OCI-LY3 (cell line): ENCODE results near the gene MAPKBP1.

Experiments used
- H2AFZ ChIP-seq: fragments of 200-600, 300-600 bp; shearing (Covaris generic); 2 replicates; pipeline ENCODE4 v1.6.0; 2014; ENCODE audit warnings: antibody characterized with exemption, low read depth, low read length
- H3K27ac ChIP-seq: fragments of 200-600, 300-600 bp; sonication (generic); 2 replicates; pipeline ENCODE4 v1.5.1; 2014; ENCODE audit warnings: mild to moderate bottlenecking, low read length, moderate library complexity, mixed read lengths
- H3K27me3 ChIP-seq: fragments of 200-600, 300-600 bp; sonication (generic); 2 replicates; pipeline ENCODE4 v1.6.1; 2014; ENCODE audit warnings: low read depth, low read length, mixed read lengths
- H3K36me3 ChIP-seq: fragments of 200-600, 300-600 bp; sonication (generic); replicated peaks from 2 replicates; pipeline ENCODE3; 2014; ENCODE audit warnings: low read depth, low read length, mixed read lengths
- H3K4me1 ChIP-seq: fragments of 300-600, 200-600 bp; sonication (generic); 2 replicates; pipeline ENCODE4 v1.6.1; 2014; ENCODE audit warnings: low read length, mixed read lengths
- H3K4me2 ChIP-seq: fragments of 200-600, 300-600 bp; sonication (generic); 2 replicates; pipeline ENCODE4 v1.6.1; 2014; ENCODE audit warnings: low read length, mixed read lengths
- H3K4me3 ChIP-seq: fragments of 300-600, 200-600 bp; sonication (generic); 2 replicates; pipeline ENCODE4 v1.5.1; 2014; ENCODE audit warnings: antibody characterized with exemption, mild to moderate bottlenecking, low read length, moderate library complexity
- H3K79me2 ChIP-seq: fragments of 300-600, 200-600 bp; shearing (Covaris generic); 2 replicates; pipeline ENCODE4 v1.6.1; 2014; ENCODE audit warnings: mild to moderate bottlenecking, low read length, mixed read lengths
- H3K9ac ChIP-seq: fragments of 300-600, 200-600 bp; shearing (Covaris generic); 2 replicates; pipeline ENCODE4 v1.6.0; 2014; ENCODE audit warnings: mild to moderate bottlenecking, low read length, moderate library complexity
- H3K9me3 ChIP-seq: fragments of 200-600, 300-600 bp; shearing (Covaris generic); 2 replicates; pipeline ENCODE4 v1.6.1; 2014; ENCODE audit warnings: low read length, mixed read lengths; ENCODE audit not compliant: insufficient read depth
- H4K20me1 ChIP-seq: fragments of 200-600, 300-600 bp; sonication (generic); 2 replicates; pipeline ENCODE4 v1.6.1; 2016; ENCODE audit warnings: low read length, mixed read lengths; ENCODE audit not compliant: insufficient read depth
- CTCF ChIP-seq: fragments of 200-600, 300-600 bp; sonication (generic); IDR thresholded peaks from 2 replicates; pipeline ENCODE4 v1.5.1; 2014; ENCODE audit warnings: antibody characterized with exemption, low read length, low read depth
- EZH2phosphoT487 ChIP-seq: fragments of 200-600 bp; shearing (Covaris generic); IDR thresholded peaks from 2 replicates; pipeline ENCODE4 v1.6.1; 2018; ENCODE audit warnings: antibody characterized with exemption, mixed run types, low read depth

The MAPKBP1 gene

GRCh38 chr15:41832875-41833274, 58.6 kb downstream of the MAPKBP1 start:
- Histone ChIP-seq H3K9me3 (no peaks in the 10 kb centered on the region), H3K4me1 (peaks cover 5% of the 10 kb centered on the region; the same call in 1 of the 2 replicates), H2AFZ (no peak overlapping the region), H3K27me3 (no peaks in the 10 kb centered on the region), H3K4me3 (no peak overlapping the region), H3K27ac (no peak overlapping the region), H3K36me3 (no peaks in the 10 kb centered on the region), H3K79me2 (no peaks in the 10 kb centered on the region), H4K20me1 (no peaks in the 10 kb centered on the region), H3K9ac (no peak overlapping the region), H3K4me2 (no peak overlapping the region)
- TF ChIP-seq CTCF (no peak), EZH2phosphoT487 (no peak)

- no peak overlapping the region for H3K4me2 ChIP-seq
- no peak overlapping the region for H3K4me3 ChIP-seq
- H3K79me2 ChIP-seq, result no peaks in the 10 kb centered on the region
- no peaks in the 10 kb centered on the region for H3K36me3 ChIP-seq
- H3K27ac ChIP-seq, result no peak overlapping the region
- no peak overlapping the region for H3K9ac ChIP-seq
- no peaks in the 10 kb centered on the region for H3K27me3 ChIP-seq
- TF ChIP-seq CTCF (no peak), EZH2phosphoT487 (no peak)
- no peaks in the 10 kb centered on the region for H3K9me3 ChIP-seq
- no peaks in the 10 kb centered on the region for H3K4me1 ChIP-seq
- H4K20me1 ChIP-seq, result no peaks in the 10 kb centered on the region
- no peak overlapping the region for H2AFZ ChIP-seq
These were observed 59.8 kb downstream of the MAPKBP1 start for GRCh38 chr15:41834096-41834495.

GRCh38 chr15:41836073-41836472, 61.8 kb downstream of the MAPKBP1 start:
- no peaks in the 10 kb centered on the region for H3K36me3 ChIP-seq
- H3K4me3 ChIP-seq, result no peak overlapping the region
- no peak overlapping the region for H3K27ac ChIP-seq
- H2AFZ ChIP-seq, result no peak overlapping the region
- H3K4me2 ChIP-seq, result no peak overlapping the region
- no peaks in the 10 kb centered on the region for H3K27me3 ChIP-seq
- H3K9me3 ChIP-seq, result no peaks in the 10 kb centered on the region
- TF ChIP-seq EZH2phosphoT487 (no peak), CTCF (no peak)
- no peaks in the 10 kb centered on the region for H4K20me1 ChIP-seq
- no peaks in the 10 kb centered on the region for H3K79me2 ChIP-seq
- no peaks in the 10 kb centered on the region for H3K4me1 ChIP-seq
- no peak overlapping the region for H3K9ac ChIP-seq

GRCh38 chr15:41836713-41837454, 62.6 kb downstream of the MAPKBP1 start:
- H3K27ac ChIP-seq, result no peak overlapping the region
- H3K9ac ChIP-seq, result no peak overlapping the region
- H3K27me3 ChIP-seq, result no peaks in the 10 kb centered on the region
- TF ChIP-seq EZH2phosphoT487 (no peak), CTCF (no peak)
- H2AFZ ChIP-seq, result no peak overlapping the region
- H3K79me2 ChIP-seq, result no peaks in the 10 kb centered on the region
- no peaks in the 10 kb centered on the region for H3K4me1 ChIP-seq
- H3K4me3 ChIP-seq, result no peak overlapping the region
- H3K9me3 ChIP-seq, result no peaks in the 10 kb centered on the region
- H4K20me1 ChIP-seq, result no peaks in the 10 kb centered on the region
- H3K4me2 ChIP-seq, result no peak overlapping the region
- H3K36me3 ChIP-seq, result no peaks in the 10 kb centered on the region
